GM12891 (cell line): ENCODE measurements around the gene ZDHHC14.
"Not testable (repeated sequence)": the region's sequence is repeated elsewhere in the genome, so short reads cannot be mapped to it uniquely, and the experiment has no call there.

Source experiments
- DNase-seq: peaks from one replicate; pipeline ENCODE4 v3.0.0; 2011; ENCODE audit warnings: low spot score; ENCODE audit not compliant: insufficient read length
- FAIRE-seq: peaks from 2 replicates; lab custom pipeline; 2011; peaks lifted over from hg19 to GRCh38; lab: Jason Lieb, UNC
- PAX5 ChIP-seq: IDR thresholded peaks from 2 replicates; pipeline ENCODE4 v1.6.1; 2011; ENCODE audit warnings: low read length, moderate library complexity, mild to moderate bottlenecking; ENCODE audit not compliant: insufficient read depth, severe bottlenecking
- POLR2A ChIP-seq: IDR thresholded peaks from 2 replicates; pipeline ENCODE4 v1.6.1; 2011; ENCODE audit warnings: low read depth, low read length, control low read depth
- POLR2AphosphoS5 ChIP-seq: IDR thresholded peaks from 2 replicates; pipeline ENCODE4 v1.6.1; 2011; ENCODE audit warnings: low read depth, low read length, control low read depth
- POU2F2 ChIP-seq: IDR thresholded peaks from 2 replicates; pipeline ENCODE4 v1.6.1; 2011; ENCODE audit warnings: low read depth, mild to moderate bottlenecking, control low read depth, low read length, moderate library complexity
- SPI1 ChIP-seq: IDR thresholded peaks from 2 replicates; pipeline ENCODE4 v1.6.1; 2011; ENCODE audit warnings: low read depth, low read length, control low read depth
- TAF1 ChIP-seq: IDR thresholded peaks from 2 replicates; pipeline ENCODE4 v1.6.1; 2011; ENCODE audit warnings: low read depth, low read length, control low read depth

ZDHHC14 gene

DNA sequence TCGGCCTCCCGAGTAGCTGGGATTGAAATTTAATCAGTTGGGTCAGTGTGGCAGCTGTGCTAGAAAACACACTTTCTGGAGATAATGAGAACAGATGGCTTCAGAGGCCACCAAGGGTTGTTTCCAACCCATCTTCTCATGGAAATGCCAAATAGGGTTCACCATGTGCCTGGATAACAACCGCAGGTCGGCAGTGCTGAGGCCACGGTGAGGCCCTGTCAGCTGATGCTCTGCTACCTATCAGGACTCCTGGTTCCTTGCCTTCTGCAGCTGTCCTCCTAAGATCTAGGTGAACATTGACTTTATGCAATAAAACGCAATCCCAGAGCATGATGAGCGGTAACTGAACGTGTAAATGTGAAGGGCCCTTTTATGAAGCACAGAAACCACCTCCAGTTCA lies 302.7 kb downstream of the ZDHHC14 start:
- TF ChIP-seq POLR2AphosphoS5 = no peak
- no peak for TF ChIP-seq POLR2A
- TF ChIP-seq TAF1 = no peak
- no peak for TF ChIP-seq POU2F2
- TF ChIP-seq SPI1 = no peak
- FAIRE-seq = no peak
- no peak for DNase-seq

DNA sequence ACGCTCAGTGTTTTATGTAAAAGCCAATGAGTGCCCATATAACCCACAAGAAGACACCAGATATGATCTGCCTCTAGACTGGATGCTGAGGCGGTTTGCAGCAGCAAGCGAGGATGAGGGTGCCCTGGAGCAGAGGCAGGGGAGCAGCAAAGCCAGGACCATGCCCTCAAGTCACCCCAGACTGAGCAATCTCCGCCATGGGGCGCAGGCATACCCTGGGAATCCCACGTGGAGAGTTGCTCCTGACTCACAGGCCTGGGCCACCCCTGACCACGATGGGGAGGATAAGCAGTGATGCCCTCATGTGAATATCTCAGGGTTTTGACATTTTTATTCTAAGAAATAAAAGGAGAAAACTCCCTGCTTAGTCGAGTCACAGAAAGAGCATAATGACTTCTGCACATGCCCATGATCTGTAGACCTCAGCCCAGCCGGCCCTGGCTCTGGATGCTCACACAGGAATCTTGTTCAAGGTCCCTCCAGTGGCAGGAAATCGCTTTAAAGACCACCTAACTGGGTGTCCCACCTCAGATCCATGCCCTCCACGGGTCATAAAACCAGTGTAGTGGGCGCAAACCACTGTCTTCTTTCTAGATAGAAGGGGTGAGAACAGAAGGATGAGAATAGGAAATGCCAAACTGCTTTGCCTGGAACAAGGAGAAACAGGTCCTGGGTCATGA lies 303.8 kb downstream of the ZDHHC14 start:
- no peak for DNase-seq
- FAIRE-seq = no peak
- TF ChIP-seq POLR2AphosphoS5 (no peak), POU2F2 (no peak), TAF1 (no peak), POLR2A (no peak), PAX5 (no peak), SPI1 (no peak)

DNA sequence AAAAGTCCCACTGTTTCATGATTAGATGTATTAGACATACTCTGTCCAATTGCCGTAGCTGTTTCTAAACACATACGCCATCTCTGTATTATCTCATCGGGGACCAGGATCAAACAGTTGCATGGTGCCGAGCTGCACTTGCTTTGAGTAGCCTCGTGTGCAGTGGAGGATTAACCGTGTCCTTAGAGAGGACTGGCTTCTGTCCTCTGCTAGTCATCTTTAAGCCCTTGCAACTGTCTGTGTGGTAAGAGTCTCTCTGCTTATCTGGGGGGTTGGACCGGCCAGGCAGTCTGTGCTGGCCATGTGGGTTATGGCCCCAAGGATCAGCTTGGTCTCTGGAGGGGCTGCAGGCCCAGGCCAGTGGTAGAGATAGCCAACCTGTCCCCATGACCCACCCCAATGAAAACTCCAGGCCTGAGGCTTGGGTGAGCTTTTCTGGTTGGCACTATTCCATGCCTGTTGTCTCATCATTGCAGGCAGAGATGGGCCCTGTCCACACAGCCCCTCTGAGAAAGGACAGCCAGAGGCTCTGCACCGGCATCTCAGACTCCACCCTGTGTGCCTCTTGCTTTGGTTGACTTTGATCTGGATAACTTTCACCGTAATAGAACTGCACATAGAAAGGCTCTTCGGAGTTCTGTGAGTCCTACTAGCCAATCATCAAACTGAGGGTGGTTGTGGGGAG lies 304.7 kb downstream of the ZDHHC14 start:
- TF ChIP-seq POLR2AphosphoS5 (no peak), SPI1 (no peak), PAX5 (no peak), POLR2A (no peak), TAF1 (no peak), POU2F2 (no peak)
- no peak for FAIRE-seq
- no peak for DNase-seq

DNA sequence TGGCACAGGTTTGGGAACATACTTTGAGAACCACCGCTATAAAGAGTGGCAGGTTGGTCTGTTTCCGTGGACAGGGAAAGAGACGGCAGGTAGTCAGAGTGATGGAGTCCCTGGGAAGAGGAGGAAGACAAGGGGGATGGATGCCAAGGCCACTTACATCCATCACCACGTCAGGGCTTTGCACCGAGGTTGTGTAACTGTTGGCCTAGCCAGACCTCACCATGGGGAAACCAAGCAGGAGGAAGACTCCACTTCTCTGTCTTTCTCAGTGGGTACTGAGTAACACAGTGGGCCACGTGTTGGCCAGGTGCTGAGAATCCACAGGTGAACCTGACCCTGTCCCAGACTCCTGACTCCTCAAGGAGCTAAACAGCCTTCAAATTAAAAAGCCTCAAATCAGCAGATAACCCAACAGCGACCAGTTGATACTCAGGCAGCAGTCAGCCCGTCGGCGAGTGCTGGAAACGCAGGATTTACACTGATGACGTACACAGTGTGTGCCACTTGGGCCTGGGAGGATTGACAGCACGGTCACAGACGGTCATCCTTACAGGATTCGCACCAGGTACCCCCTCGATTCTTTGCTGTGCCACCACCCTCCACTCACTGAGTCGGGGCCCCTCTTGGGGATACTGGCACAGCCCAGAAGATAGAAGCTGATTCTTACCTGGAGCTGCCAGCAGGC lies 307.4 kb downstream of the ZDHHC14 start:
- TF ChIP-seq POLR2A (no peak), POLR2AphosphoS5 (no peak), POU2F2 (no peak), PAX5 (no peak), TAF1 (no peak), SPI1 (no peak)
- FAIRE-seq = no peak
- no peak for DNase-seq

DNA sequence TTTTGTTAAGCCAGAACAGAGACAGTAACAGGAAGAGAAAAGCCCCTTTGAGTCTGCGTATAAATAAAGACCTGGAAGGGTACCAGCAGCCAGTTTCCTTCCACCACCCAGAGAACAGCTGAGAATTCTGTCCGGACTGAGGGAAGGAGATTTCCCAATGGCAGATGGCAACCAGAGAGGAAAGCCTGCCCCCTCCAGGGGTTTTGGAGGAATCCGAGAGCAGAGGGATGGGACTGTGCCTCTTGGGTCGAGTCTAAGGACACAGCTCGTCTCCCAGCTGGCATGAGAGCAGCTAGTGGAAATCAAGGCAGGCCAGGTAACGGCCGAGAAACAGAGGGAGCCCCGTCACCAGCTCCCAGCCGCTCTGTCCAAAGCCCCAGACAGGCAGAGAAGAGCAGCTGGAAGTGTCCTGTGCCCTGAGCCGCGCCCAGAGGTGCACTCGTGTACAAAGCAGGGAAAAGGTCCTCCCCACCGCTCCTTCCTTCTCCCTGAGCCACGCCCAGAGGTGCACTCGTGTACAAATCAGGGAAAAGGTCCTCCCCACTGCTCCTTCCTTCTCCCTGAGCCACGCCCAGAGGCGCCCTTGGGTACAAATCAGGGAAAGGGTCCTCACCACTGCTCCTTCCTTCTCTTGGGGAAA lies 308.1 kb downstream of the ZDHHC14 start:
- FAIRE-seq (no peak), DNase-seq (no peak)
- TF ChIP-seq PAX5 (no peak), POLR2AphosphoS5 (no peak), POU2F2 (no peak), POLR2A (no peak), TAF1 (no peak), SPI1 (no peak)

DNA sequence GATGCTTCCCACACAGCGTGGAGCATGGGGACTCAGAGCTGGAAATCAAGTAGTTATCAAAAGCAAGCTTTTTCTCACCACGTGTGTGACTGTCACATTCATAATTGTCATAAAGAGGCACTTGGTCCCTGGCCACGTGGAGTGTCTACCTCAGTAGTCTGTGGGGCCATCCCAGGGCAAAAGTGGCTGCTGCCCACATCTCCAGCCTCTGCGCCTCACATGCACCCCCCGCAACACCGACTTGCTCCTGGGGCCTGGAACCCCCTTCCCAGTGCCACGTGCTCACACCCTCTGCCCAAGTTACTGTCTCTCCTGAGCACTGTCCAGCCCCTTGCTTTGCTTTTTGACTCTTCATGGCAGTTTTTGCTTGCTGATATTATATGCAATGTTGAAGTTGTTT lies 308.9 kb downstream of the ZDHHC14 start:
- FAIRE-seq (no peak), DNase-seq (no peak)
- no peak for TF ChIP-seq SPI1
- no peak for TF ChIP-seq POLR2AphosphoS5
- TF ChIP-seq POLR2A = no peak
- TF ChIP-seq POU2F2 = no peak
- no peak for TF ChIP-seq PAX5
- TF ChIP-seq TAF1 = no peak

DNA sequence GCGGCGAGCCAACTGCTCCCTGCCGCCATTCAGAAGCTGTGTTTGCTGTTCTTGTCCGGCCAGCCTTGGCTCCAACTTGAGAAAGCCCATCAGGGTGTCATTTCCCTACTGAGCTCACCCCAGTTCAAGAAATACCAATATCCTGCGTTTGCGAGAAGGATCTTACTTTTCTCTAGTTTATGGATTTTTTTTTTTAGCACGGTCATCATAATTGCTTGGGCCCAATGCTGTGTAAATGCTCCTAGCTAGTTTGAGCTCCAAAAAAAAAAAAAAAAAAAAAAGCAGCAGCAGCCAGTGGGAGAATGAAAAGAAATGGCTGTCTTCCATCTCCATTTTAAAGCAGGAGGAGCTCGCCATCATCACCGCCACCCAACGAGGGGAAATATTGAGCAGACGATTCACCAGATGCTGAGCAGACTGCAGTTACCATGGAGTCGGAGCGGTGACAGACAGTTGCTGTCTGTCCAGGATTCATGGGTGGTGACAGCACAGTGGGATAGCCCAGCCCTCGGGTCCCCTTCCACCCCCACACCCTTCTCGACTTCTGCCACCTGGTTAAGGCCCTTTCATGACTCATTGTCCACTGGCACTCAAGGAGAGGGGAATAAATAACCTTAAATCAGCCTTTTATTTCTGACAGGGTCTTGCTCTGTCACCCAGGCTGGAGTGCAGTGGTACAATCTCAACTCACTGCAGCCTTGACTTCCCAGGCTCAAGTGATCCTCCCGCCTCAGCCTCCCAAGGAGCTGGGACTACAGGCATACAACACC lies 309.6 kb downstream of the ZDHHC14 start:
- no peak for DNase-seq
- no peak for FAIRE-seq
- TF ChIP-seq SPI1 (no peak), TAF1 (no peak), POLR2AphosphoS5 (no peak), PAX5 (no peak), POLR2A (no peak), POU2F2 (no peak)

DNA sequence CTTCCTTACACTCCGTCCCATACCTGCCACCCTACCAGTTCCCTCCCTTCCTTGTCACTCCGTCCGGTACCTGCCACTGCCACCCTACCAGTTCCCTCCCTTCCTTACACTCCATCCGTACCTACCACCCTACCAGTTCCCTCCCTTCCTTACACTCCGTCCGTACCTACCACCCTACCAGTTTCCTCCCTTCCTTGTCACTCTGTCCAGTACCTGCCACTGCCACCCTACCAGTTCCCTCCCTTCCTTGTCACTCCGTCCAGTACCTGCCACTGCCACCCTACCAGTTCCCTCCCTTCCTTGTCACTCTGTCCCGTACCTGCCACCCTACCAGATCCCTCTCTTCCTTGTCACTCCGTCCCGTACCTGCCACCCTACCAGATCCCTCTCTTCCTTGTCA lies 310.6 kb downstream of the ZDHHC14 start:
- FAIRE-seq, DNase-seq: not testable (repeated sequence)
